ENCODE measurements around the gene AKT2. TPM values are rescaled to one million over a fixed set of nuclear protein-coding genes. Genes with fewer than 3 reads are reported as not detected.

AKT2 gene
- total RNA-seq, 1 experiment from 2014 or later: 150 TPM

DNA sequence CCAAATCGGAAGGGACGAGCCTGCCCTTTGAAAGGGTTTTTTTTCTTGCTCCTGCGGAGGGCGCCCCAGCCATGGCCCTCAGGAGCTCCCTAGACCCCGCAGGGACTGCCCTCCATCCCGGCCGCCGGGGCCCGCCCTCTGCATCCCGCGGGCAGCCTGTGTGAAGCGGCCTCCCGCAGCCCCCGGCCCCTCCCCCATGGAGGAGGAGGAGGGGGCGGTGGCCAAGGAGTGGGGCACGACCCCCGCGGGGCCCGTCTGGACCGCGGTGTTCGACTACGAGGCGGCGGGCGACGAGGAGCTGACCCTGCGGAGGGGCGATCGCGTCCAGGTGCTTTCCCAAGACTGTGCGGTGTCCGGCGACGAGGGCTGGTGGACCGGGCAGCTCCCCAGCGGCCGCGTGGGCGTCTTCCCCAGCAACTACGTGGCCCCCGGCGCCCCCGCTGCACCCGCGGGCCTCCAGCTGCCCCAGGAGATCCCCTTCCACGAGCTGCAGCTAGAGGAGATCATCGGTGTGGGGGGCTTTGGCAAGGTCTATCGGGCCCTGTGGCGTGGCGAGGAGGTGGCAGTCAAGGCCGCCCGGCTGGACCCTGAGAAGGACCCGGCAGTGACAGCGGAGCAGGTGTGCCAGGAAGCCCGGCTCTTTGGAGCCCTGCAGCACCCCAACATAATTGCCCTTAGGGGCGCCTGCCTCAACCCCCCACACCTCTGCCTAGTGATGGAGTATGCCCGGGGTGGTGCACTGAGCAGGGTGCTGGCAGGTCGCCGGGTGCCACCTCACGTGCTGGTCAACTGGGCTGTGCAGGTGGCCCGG is 93.1 kb downstream of the AKT2 start:
- Histone ChIP-seq H4K20me1 (ENCODE audit: control insufficient read depth, insufficient read depth, insufficient read length) (no peaks in the 10 kb centered on the region), H3K79me2 (ENCODE audit: insufficient read depth, low read length) (no peaks in the 10 kb centered on the region), H3K9ac (ENCODE audit: extremely low read depth, insufficient read length, low read length) (no peak overlapping the region), H3K79me1 (ENCODE audit: insufficient read depth, low read depth, low read length, poor library complexity, severe bottlenecking) (no peaks in the 10 kb centered on the region), H2BK20ac (ENCODE audit: low read depth, low read length, poor library complexity, severe bottlenecking) (no peak overlapping the region), H2AK5ac (ENCODE audit: insufficient read length, low read length) (no peak overlapping the region), H3K18ac (ENCODE audit: insufficient read length, low read depth, low read length) (no peak overlapping the region), H4K5ac (ENCODE audit: insufficient read length, low read depth, low read length) (no peak overlapping the region), H3K4ac (ENCODE audit: low read depth, low read length) (no peak overlapping the region), H2BK15ac (ENCODE audit: low read depth, low read length) (no peak overlapping the region), H3K9me3 (ENCODE audit: control insufficient read depth, low read depth, low read length) (no peaks in the 10 kb centered on the region), H3K27ac (ENCODE audit: insufficient read length, low read depth, low read length) (no peak overlapping the region), H4K91ac (ENCODE audit: insufficient read length, low read depth, low read length) (no peak overlapping the region), H3K14ac (ENCODE audit: insufficient read depth, low read length) (peak overlapping the region; percentile 12; the same call in 1 of the 2 replicates), H3T11ph (ENCODE audit: low read length) (no peak overlapping the region), H3K4me2 (ENCODE audit: insufficient read depth, insufficient read length, low read length) (peak overlapping the region; percentile 13), H4K8ac (replicated peaks; ENCODE audit: insufficient read length, low read depth, low read length) (no peak overlapping the region), H3K23me2 (ENCODE audit: insufficient read length, low read depth, low read length, poor library complexity, severe bottlenecking) (peaks cover 9% of the 10 kb centered on the region), H2BK5ac (ENCODE audit: insufficient read length, low read length) (no peak overlapping the region), H2BK120ac (ENCODE audit: low read depth, low read length, poor library complexity, severe bottlenecking) (no peak overlapping the region), H2BK12ac (ENCODE audit: insufficient read length, low read depth, low read length) (no peak overlapping the region), H3K27me3 (ENCODE audit: insufficient read depth, low read length) (no peaks in the 10 kb centered on the region; the same call in 1 of the 2 replicates), H3K56ac (ENCODE audit: insufficient read length, low read depth, low read length) (no peak overlapping the region), H3K4me1 (ENCODE audit: insufficient read depth, low read length) (peaks cover 4% of the 10 kb centered on the region; the same call in 1 of the 2 replicates), H3K23ac (ENCODE audit: insufficient read length, low read depth, low read length) (no peak overlapping the region), H2AFZ (ENCODE audit: low read length) (no peak overlapping the region)
- WGBS (ENCODE audit: extremely low coverage, insufficient read length, low lambda C conversion rate): no CpG with 5 or more reads among the region's 62 CpGs
- TF ChIP-seq, protein P1, sequence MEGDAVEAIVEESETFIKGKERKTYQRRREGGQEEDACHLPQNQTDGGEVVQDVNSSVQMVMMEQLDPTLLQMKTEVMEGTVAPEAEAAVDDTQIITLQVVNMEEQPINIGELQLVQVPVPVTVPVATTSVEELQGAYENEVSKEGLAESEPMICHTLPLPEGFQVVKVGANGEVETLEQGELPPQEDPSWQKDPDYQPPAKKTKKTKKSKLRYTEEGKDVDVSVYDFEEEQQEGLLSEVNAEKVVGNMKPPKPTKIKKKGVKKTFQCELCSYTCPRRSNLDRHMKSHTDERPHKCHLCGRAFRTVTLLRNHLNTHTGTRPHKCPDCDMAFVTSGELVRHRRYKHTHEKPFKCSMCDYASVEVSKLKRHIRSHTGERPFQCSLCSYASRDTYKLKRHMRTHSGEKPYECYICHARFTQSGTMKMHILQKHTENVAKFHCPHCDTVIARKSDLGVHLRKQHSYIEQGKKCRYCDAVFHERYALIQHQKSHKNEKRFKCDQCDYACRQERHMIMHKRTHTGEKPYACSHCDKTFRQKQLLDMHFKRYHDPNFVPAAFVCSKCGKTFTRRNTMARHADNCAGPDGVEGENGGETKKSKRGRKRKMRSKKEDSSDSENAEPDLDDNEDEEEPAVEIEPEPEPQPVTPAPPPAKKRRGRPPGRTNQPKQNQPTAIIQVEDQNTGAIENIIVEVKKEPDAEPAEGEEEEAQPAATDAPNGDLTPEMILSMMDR (conservative IDR thresholded peaks at IDR 0.05): peak; percentile 48; the same call in 2 of the 3 replicates
- Mint-ChIP-seq H3K27ac (no peak overlapping the region), H3K4me1 (peaks cover 9 to 22% of the 10 kb centered on the region in 2 experiments), H3K9me3 (no peaks in the 10 kb centered on the region), H3K27me3 (ENCODE audit: low read depth) (peaks cover 6% of the 10 kb centered on the region), H3K4me3 (peak overlapping the region; percentile 56 to 72), H3K36me3 (ENCODE audit: insufficient read depth in 1 of 3, low read depth in 3 of 3) (no peaks in the 10 kb centered on the region; a peak in 1 of 7 replicates)
- DNase-seq: peak; percentile 77
